Fibroblast of the aortic adventitia (primary cell): Measurements from ENCODE around the gene OSGEP. TPM values are rescaled to one million over a fixed set of nuclear protein-coding genes. Genes with fewer than 3 reads are reported as not detected.

Experiments used
- DNase-seq: peaks from one replicate; pipeline ENCODE4 v3.0.0-alpha.2; 2010; ENCODE audit warnings: low read depth
- H3K4me3 ChIP-seq: 2 replicates; pipeline ENCODE4 v1.5.1; 2011; ENCODE audit warnings: low read depth, mild to moderate bottlenecking, control low read depth, low read length, moderate library complexity
- CTCF ChIP-seq: IDR thresholded peaks from 2 replicates; pipeline ENCODE4 v1.5.1; 2011; ENCODE audit warnings: mild to moderate bottlenecking, low read length, control low read depth, inconsistent platforms; ENCODE audit not compliant: insufficient read depth
- total RNA-seq: library from RNA; depleted of rRNA; stranded (reverse); fragments of >200 nt; gene quantifications from 2 replicates; pipeline ENCODE4 v1.2.3, GENCODE V29; 2012; ENCODE audit warnings: low replicate concordance

The OSGEP gene
- total RNA-seq, 1 donor, result 45.6 TPM

- DNase-seq, result peak; percentile 70
- no peak for TF ChIP-seq CTCF
- H3K4me3 ChIP-seq, result no peak overlapping the region
Measured at GRCh38 chr14:20494935-20495766, 40.5 kb upstream of the OSGEP start.

GRCh38 chr14:20493634-20494033 is 39.0 kb upstream of the OSGEP start:
- H3K4me3 ChIP-seq, result no peak overlapping the region

GRCh38 chr14:20492486-20492885 is 37.9 kb upstream of the OSGEP start:
- H3K4me3 ChIP-seq, result no peak overlapping the region
- no peak for TF ChIP-seq CTCF
- no peak for DNase-seq

More at GRCh38 chr14:20493634-20494033, 39.0 kb upstream of the OSGEP start:
- no peak for TF ChIP-seq CTCF
- DNase-seq, result no peak

GRCh38 chr14:20490563-20490962 is 36.0 kb upstream of the OSGEP start:
- no peak for TF ChIP-seq CTCF
- H3K4me3 ChIP-seq, result no peak overlapping the region
- DNase-seq, result no peak

- DNase-seq, result peak; percentile 69
- H3K4me3 ChIP-seq, result no peak overlapping the region
- TF ChIP-seq CTCF, result no peak
Measured at GRCh38 chr14:20489093-20489994, 34.7 kb upstream of the OSGEP start.

- DNase-seq, result no peak
- no peak for TF ChIP-seq CTCF
- H3K4me3 ChIP-seq, result no peak overlapping the region
Measured at GRCh38 chr14:20487396-20487725, 32.7 kb upstream of the OSGEP start.
